ENCODE data around the gene TEX264.
"Not testable (repeated sequence)": the region's sequence is repeated elsewhere in the genome, so short reads cannot be mapped to it uniquely, and the experiment has no call there.

Gene TEX264

DNA sequence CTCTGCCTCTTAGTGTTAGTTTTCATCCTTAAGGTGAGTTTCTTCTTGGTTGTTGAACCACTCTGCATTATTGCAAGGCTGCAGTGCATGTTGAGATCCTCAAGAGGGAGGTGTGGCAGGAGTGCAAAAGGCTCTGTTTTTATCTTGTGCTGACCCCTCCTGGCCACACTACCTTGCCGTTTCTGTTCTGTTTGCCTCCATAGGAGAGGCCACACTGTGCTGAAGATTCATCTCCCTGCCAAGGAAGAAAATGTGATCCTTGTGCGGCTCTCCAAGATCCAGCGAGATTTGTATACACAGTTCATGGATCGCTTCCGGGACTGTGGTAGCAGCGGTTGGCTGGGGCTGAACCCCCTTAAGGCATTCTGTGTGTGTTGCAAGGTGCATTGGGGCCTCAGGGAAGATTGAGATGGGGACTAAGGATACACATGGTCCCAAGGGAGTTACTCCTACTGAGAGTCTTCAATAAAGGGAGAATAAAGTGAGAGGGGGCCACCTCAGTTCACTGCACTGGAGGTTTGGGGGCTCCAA is 33.0 kb upstream of the TEX264 start:
- Mint-ChIP-seq H3K9me3 (no peaks in the 10 kb centered on the region), H3K4me3 (no peak overlapping the region), H3K36me3 (ENCODE audit: low read depth) (peaks cover 70% of the 10 kb centered on the region), H3K27ac (no peak overlapping the region), H3K4me1 (no peaks in the 10 kb centered on the region), H3K27me3 (ENCODE audit: low read depth, poor library complexity) (no peaks in the 10 kb centered on the region)
- DNase-seq: peak; percentile 18
- TF ChIP-seq, protein P1, sequence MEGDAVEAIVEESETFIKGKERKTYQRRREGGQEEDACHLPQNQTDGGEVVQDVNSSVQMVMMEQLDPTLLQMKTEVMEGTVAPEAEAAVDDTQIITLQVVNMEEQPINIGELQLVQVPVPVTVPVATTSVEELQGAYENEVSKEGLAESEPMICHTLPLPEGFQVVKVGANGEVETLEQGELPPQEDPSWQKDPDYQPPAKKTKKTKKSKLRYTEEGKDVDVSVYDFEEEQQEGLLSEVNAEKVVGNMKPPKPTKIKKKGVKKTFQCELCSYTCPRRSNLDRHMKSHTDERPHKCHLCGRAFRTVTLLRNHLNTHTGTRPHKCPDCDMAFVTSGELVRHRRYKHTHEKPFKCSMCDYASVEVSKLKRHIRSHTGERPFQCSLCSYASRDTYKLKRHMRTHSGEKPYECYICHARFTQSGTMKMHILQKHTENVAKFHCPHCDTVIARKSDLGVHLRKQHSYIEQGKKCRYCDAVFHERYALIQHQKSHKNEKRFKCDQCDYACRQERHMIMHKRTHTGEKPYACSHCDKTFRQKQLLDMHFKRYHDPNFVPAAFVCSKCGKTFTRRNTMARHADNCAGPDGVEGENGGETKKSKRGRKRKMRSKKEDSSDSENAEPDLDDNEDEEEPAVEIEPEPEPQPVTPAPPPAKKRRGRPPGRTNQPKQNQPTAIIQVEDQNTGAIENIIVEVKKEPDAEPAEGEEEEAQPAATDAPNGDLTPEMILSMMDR (IDR thresholded peaks at IDR 0.05): peak; percentile 69

GRCh38 chr3:51642462-51642861 is 28.6 kb upstream of the TEX264 start:
- Mint-ChIP-seq H3K27ac (no peak overlapping the region), H3K36me3 (ENCODE audit: low read depth) (peaks cover 85% of the 10 kb centered on the region), H3K9me3 (peaks cover 12% of the 10 kb centered on the region), H3K4me3 (no peak overlapping the region), H3K27me3 (ENCODE audit: low read depth, poor library complexity) (no peaks in the 10 kb centered on the region), H3K4me1 (no peaks in the 10 kb centered on the region)
- TF ChIP-seq, protein P1 (IDR thresholded peaks at IDR 0.05): no peak
- DNase-seq: no peak

DNA sequence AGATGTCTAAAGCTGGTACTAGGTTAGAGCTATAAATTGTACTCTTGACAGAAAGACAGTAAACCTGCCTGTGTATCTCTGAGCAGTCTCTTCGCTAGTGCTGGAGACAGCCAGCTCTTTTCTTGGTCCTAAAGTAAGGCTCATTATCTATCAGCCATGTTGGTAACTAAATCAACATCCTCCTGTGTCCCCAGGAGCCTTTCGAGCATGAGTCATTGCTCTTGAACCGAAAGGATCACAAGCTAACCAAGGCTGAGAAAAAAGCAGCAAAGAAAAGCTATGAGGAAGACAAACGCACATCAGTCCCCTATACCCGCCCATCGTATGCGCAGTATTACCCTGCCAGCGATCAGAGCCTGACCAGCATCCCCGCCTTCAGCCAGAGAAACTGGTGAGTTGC is 25.0 kb upstream of the TEX264 start:
- Mint-ChIP-seq H3K36me3 (ENCODE audit: low read depth) (peaks cover 92% of the 10 kb centered on the region), H3K9me3 (peaks cover 48% of the 10 kb centered on the region), H3K27me3 (ENCODE audit: low read depth, poor library complexity) (no peaks in the 10 kb centered on the region), H3K27ac (no peak overlapping the region), H3K4me1 (no peaks in the 10 kb centered on the region), H3K4me3 (no peak overlapping the region)
- DNase-seq: no peak
- TF ChIP-seq, protein P1 (IDR thresholded peaks at IDR 0.05): no peak

GRCh38 chr3:51652103-51652502 is 18.9 kb upstream of the TEX264 start:
- peaks cover 57% of the 10 kb centered on the region for H3K9me3 Mint-ChIP-seq
- H3K27ac Mint-ChIP-seq; H3K4me3 Mint-ChIP-seq; DNase-seq; H3K27me3 Mint-ChIP-seq (ENCODE audit: low read depth, poor library complexity); H3K4me1 Mint-ChIP-seq: not testable (repeated sequence)
- H3K36me3 Mint-ChIP-seq (ENCODE audit: low read depth): peaks cover 90% of the 10 kb centered on the region

DNA sequence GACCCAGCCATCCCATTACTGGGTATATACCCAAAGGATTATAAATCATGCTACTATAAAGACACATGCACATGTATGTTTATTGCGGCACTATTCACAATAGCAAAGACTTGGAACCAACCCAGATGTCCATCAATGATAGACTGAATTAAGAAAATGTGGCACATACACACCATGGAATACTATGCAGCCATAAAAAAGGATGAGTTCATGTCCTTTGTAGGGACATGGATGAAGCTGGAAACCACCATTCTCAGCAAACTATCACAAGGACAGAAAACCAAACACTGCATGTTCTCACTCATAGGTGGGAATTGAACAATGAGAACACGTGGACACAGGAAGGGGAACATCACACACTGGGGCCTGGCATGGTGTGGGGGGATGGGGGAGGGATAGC is 17.6 kb upstream of the TEX264 start:
- not testable (repeated sequence) for H3K4me3 Mint-ChIP-seq; H3K27ac Mint-ChIP-seq; DNase-seq; H3K4me1 Mint-ChIP-seq; H3K27me3 Mint-ChIP-seq (ENCODE audit: low read depth, poor library complexity)
- Mint-ChIP-seq H3K36me3 (ENCODE audit: low read depth) (peaks cover 90% of the 10 kb centered on the region), H3K9me3 (peaks cover 47% of the 10 kb centered on the region)

DNA sequence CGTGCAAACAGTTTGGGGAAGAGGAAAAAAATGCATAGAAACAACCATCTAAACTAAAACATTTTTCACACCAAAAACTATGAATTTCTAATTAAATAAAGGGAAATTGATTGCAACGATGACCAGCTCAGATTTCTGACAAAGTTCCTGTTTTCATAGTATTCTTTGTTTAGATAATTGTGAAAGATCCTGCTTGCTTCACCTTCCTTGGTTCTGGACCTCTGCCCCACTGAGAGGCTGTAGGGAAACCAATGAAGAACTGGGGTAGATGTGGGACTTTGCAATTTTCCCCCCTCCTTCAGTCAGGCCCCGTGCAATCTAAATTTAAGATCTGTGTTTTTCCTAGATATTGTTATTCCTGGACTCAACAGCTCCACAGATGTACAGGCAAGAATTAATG is 13.8 kb upstream of the TEX264 start:
- H3K4me1 Mint-ChIP-seq: no peaks in the 10 kb centered on the region
- no peaks in the 10 kb centered on the region for H3K27me3 Mint-ChIP-seq (ENCODE audit: low read depth, poor library complexity)
- no peak for DNase-seq
- peaks cover 8% of the 10 kb centered on the region for H3K9me3 Mint-ChIP-seq
- TF ChIP-seq, protein P1 (IDR thresholded peaks at IDR 0.05): no peak
- H3K27ac Mint-ChIP-seq: no peak overlapping the region
- H3K4me3 Mint-ChIP-seq: no peak overlapping the region
- peaks cover 87% of the 10 kb centered on the region for H3K36me3 Mint-ChIP-seq (ENCODE audit: low read depth)

GRCh38 chr3:51659942-51660341 is 11.1 kb upstream of the TEX264 start:
- DNase-seq: no peak
- H3K36me3 Mint-ChIP-seq (ENCODE audit: low read depth): peaks cover 86% of the 10 kb centered on the region
- TF ChIP-seq, protein P1 (IDR thresholded peaks at IDR 0.05): no peak
- no peak overlapping the region for H3K27ac Mint-ChIP-seq
- H3K9me3 Mint-ChIP-seq: no peaks in the 10 kb centered on the region
- no peak overlapping the region for H3K4me3 Mint-ChIP-seq
- H3K4me1 Mint-ChIP-seq: no peaks in the 10 kb centered on the region
- H3K27me3 Mint-ChIP-seq (ENCODE audit: low read depth, poor library complexity): no peaks in the 10 kb centered on the region
